Measurements from ENCODE around the gene BAIAP2. TPM values are rescaled to one million over a fixed set of nuclear protein-coding genes. Genes with fewer than 3 reads are reported as not detected.

BAIAP2 gene
- total and polyA plus RNA-seq, 2 of the 13 experiments (the other 11 are each of a cell fraction or from before 2014, with no cell fraction given): 22.5 to 24.0 TPM

DNA sequence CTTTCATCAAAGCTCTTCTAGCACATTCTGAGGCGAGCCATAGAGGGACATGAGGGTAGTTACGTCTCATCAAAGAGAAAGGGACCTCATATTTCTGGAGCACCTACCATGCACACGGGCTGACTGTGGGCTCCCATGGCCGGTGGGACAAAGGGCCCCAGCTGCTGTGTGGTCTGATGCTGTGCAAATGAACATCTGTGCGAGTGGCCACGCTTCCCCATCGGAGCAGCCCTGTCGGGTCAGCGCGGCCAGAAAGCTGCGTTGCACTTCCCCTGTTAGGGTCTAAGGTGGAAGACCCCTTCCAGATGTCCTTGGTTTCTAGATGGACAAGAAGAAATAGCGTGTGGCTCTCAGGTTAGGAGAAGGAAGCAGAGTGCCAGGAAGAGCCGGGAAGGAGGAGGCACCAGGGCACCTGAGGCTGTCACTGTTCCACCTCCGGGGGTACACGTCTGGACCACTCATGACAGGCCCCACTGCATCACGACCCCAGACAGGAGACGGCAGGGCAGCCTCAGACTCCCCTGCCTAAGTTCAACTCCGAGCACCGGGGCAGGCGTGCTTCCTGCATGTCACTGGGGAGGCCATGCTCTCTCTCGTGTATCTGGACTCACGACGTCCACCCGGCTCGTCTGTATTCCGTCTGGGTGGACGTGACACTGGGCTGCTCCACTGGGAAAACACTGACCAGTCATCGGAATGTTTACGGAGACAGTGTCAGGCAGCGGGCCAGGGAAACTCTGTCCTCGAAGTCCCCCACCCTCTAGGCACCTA is 8.5 kb upstream of the BAIAP2 start (continued):
- TF ChIP-seq, protein P1, sequence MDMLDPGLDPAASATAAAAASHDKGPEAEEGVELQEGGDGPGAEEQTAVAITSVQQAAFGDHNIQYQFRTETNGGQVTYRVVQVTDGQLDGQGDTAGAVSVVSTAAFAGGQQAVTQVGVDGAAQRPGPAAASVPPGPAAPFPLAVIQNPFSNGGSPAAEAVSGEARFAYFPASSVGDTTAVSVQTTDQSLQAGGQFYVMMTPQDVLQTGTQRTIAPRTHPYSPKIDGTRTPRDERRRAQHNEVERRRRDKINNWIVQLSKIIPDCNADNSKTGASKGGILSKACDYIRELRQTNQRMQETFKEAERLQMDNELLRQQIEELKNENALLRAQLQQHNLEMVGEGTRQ (IDR thresholded peaks at IDR 0.05; ENCODE audit: low read depth, low read length): no peak
- TF ChIP-seq, protein P1 (CRISPR knock-in tag; IDR thresholded peaks at IDR 0.05; ENCODE audit: borderline replicate concordance): no peak
- TF ChIP-seq, protein P2, sequence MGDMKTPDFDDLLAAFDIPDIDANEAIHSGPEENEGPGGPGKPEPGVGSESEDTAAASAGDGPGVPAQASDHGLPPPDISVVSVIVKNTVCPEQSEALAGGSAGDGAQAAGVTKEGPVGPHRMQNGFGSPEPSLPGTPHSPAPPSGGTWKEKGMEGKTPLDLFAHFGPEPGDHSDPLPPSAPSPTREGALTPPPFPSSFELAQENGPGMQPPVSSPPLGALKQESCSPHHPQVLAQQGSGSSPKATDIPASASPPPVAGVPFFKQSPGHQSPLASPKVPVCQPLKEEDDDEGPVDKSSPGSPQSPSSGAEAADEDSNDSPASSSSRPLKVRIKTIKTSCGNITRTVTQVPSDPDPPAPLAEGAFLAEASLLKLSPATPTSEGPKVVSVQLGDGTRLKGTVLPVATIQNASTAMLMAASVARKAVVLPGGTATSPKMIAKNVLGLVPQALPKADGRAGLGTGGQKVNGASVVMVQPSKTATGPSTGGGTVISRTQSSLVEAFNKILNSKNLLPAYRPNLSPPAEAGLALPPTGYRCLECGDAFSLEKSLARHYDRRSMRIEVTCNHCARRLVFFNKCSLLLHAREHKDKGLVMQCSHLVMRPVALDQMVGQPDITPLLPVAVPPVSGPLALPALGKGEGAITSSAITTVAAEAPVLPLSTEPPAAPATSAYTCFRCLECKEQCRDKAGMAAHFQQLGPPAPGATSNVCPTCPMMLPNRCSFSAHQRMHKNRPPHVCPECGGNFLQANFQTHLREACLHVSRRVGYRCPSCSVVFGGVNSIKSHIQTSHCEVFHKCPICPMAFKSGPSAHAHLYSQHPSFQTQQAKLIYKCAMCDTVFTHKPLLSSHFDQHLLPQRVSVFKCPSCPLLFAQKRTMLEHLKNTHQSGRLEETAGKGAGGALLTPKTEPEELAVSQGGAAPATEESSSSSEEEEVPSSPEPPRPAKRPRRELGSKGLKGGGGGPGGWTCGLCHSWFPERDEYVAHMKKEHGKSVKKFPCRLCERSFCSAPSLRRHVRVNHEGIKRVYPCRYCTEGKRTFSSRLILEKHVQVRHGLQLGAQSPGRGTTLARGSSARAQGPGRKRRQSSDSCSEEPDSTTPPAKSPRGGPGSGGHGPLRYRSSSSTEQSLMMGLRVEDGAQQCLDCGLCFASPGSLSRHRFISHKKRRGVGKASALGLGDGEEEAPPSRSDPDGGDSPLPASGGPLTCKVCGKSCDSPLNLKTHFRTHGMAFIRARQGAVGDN (CRISPR knock-in tag; IDR thresholded peaks at IDR 0.05): peak; percentile 57
- TF ChIP-seq ZMYM2 (CRISPR knock-in tag; IDR thresholded peaks at IDR 0.05): no peak
- TF ChIP-seq NCOR1 (IDR thresholded peaks at IDR 0.05; ENCODE audit: borderline replicate concordance, low read length): no peak
- TF ChIP-seq, protein P3, sequence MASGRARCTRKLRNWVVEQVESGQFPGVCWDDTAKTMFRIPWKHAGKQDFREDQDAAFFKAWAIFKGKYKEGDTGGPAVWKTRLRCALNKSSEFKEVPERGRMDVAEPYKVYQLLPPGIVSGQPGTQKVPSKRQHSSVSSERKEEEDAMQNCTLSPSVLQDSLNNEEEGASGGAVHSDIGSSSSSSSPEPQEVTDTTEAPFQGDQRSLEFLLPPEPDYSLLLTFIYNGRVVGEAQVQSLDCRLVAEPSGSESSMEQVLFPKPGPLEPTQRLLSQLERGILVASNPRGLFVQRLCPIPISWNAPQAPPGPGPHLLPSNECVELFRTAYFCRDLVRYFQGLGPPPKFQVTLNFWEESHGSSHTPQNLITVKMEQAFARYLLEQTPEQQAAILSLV (CRISPR knock-in tag; IDR thresholded peaks at IDR 0.05; ENCODE audit: borderline replicate concordance): no peak
- TF ChIP-seq ZNF253 (CRISPR knock-in tag; IDR thresholded peaks at IDR 0.05; ENCODE audit: borderline replicate concordance): no peak
- TF ChIP-seq, protein P4, sequence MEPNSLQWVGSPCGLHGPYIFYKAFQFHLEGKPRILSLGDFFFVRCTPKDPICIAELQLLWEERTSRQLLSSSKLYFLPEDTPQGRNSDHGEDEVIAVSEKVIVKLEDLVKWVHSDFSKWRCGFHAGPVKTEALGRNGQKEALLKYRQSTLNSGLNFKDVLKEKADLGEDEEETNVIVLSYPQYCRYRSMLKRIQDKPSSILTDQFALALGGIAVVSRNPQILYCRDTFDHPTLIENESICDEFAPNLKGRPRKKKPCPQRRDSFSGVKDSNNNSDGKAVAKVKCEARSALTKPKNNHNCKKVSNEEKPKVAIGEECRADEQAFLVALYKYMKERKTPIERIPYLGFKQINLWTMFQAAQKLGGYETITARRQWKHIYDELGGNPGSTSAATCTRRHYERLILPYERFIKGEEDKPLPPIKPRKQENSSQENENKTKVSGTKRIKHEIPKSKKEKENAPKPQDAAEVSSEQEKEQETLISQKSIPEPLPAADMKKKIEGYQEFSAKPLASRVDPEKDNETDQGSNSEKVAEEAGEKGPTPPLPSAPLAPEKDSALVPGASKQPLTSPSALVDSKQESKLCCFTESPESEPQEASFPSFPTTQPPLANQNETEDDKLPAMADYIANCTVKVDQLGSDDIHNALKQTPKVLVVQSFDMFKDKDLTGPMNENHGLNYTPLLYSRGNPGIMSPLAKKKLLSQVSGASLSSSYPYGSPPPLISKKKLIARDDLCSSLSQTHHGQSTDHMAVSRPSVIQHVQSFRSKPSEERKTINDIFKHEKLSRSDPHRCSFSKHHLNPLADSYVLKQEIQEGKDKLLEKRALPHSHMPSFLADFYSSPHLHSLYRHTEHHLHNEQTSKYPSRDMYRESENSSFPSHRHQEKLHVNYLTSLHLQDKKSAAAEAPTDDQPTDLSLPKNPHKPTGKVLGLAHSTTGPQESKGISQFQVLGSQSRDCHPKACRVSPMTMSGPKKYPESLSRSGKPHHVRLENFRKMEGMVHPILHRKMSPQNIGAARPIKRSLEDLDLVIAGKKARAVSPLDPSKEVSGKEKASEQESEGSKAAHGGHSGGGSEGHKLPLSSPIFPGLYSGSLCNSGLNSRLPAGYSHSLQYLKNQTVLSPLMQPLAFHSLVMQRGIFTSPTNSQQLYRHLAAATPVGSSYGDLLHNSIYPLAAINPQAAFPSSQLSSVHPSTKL (CRISPR knock-in tag; IDR thresholded peaks at IDR 0.05): no peak
- no peak for TF ChIP-seq ZNF747 (CRISPR knock-in tag; IDR thresholded peaks at IDR 0.05; ENCODE audit: borderline replicate concordance)
- TF ChIP-seq, protein P5, sequence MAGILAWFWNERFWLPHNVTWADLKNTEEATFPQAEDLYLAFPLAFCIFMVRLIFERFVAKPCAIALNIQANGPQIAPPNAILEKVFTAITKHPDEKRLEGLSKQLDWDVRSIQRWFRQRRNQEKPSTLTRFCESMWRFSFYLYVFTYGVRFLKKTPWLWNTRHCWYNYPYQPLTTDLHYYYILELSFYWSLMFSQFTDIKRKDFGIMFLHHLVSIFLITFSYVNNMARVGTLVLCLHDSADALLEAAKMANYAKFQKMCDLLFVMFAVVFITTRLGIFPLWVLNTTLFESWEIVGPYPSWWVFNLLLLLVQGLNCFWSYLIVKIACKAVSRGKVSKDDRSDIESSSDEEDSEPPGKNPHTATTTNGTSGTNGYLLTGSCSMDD (CRISPR knock-in tag; IDR thresholded peaks at IDR 0.05): no peak
- TF ChIP-seq TP53 (CRISPR knock-in tag; conservative IDR thresholded peaks at IDR 0.05): no peak
- no peak for TF ChIP-seq KAT7 (CRISPR knock-in tag; IDR thresholded peaks at IDR 0.05; ENCODE audit: borderline replicate concordance)
- TF ChIP-seq ZNF235 (CRISPR knock-in tag; IDR thresholded peaks at IDR 0.05; ENCODE audit: borderline replicate concordance): no peak
